ENCODE results near the gene KCNH1. TPM values are rescaled to one million over a fixed set of nuclear protein-coding genes. Genes with fewer than 3 reads are reported as not detected.

The KCNH1 gene
- total and polyA plus RNA-seq, 2 experiments from 2014 or later: 0.28 TPM; not detected in 1

GRCh38 chr1:211182746-211183145, 48.8 kb upstream of the KCNH1 start:
- Histone ChIP-seq H3K4me2 (no peak overlapping the region), H3K4me1 (ENCODE audit: insufficient read depth) (no peaks in the 10 kb centered on the region), H3K27ac (ENCODE audit: low read depth) (no peak overlapping the region), H3K79me2 (replicated peaks; ENCODE audit: insufficient read depth) (no peaks in the 10 kb centered on the region), H3K4me3 (no peak overlapping the region), H3F3A (replicated peaks; ENCODE audit: low read depth) (no peaks in the 10 kb centered on the region), H3K36me3 (ENCODE audit: insufficient read depth) (no peaks in the 10 kb centered on the region), H2AFZ (no peak overlapping the region), H4K20me1 (replicated peaks; ENCODE audit: insufficient read depth) (no peaks in the 10 kb centered on the region; the same call in 1 of the 2 replicates), H3K9me2 (ENCODE audit: insufficient read depth) (no peaks in the 10 kb centered on the region), H3K27me3 (ENCODE audit: insufficient read depth) (no peaks in the 10 kb centered on the region)
- no peak for TF ChIP-seq STAT1 (IDR thresholded peaks at IDR 0.05; ENCODE audit: unreplicated experiment)
- no peak for TF ChIP-seq ZNF331 (CRISPR knock-in tag; IDR thresholded peaks at IDR 0.05; ENCODE audit: low read depth)
- TF ChIP-seq ZNF462 (CRISPR knock-in tag; IDR thresholded peaks at IDR 0.05): no peak
- TF ChIP-seq EZH2phosphoT487 (IDR thresholded peaks at IDR 0.05; ENCODE audit: unreplicated experiment): no peak
- TF ChIP-seq POLR2AphosphoS5 (IDR thresholded peaks at IDR 0.05; ENCODE audit: low read depth): no peak
- no peak for TF ChIP-seq ETS1 (IDR thresholded peaks at IDR 0.05)
- no peak for TF ChIP-seq JUNB (IDR thresholded peaks at IDR 0.05; ENCODE audit: unreplicated experiment)
- TF ChIP-seq REST (IDR thresholded peaks at IDR 0.05; ENCODE audit: unreplicated experiment): no peak
- no peak for TF ChIP-seq ZNF114 (CRISPR knock-in tag; IDR thresholded peaks at IDR 0.05)
- no peak for TF ChIP-seq NANOG (IDR thresholded peaks at IDR 0.05; ENCODE audit: borderline replicate concordance)
- no peak for TF ChIP-seq CREB1 (CRISPR knock-in tag; IDR thresholded peaks at IDR 0.05; ENCODE audit: low read depth)
- no peak for TF ChIP-seq EZH2 (IDR thresholded peaks at IDR 0.05; ENCODE audit: low read depth, unreplicated experiment)
- TF ChIP-seq CTCF (conservative IDR thresholded peaks at IDR 0.05; ENCODE audit: low read depth in 2 of 2): no peak
- Mint-ChIP-seq H3K27me3 (ENCODE audit: insufficient read depth, low read depth, poor library complexity) (no peaks in the 10 kb centered on the region), H3K4me1 (no peaks in the 10 kb centered on the region), H3K27ac (no peak overlapping the region), H3K9me3 (no peaks in the 10 kb centered on the region), H3K4me3 (no peak overlapping the region), H3K36me3 (ENCODE audit: low read depth) (no peaks in the 10 kb centered on the region)
- no peak for ATAC-seq
- no peak for DNase-seq (ENCODE audit: low spot score)

All from GM23338 (cell line).